Activated CD4-positive, alpha-beta T cell treated with anti-CD3 and anti-CD28 coated beads, Interleukin-2, amount 10 ng/mL, durations not matched to agents 24 days and 14 days (primary cell): ENCODE data around the gene CHCHD6. TPM values are rescaled to one million over a fixed set of nuclear protein-coding genes. Genes with fewer than 3 reads are reported as not detected.

Source experiments
- DNase-seq: peaks from one replicate; pipeline ENCODE4 v3.0.0; 2022
- H3K27ac Mint-ChIP-seq: one replicate; pipeline ENCODE4 v1.8.0; 2022; ENCODE audit warnings: mild to moderate bottlenecking, mixed read lengths
- H3K27me3 Mint-ChIP-seq: one replicate; pipeline ENCODE4 v1.8.0; 2022; ENCODE audit warnings: mixed read lengths
- H3K36me3 Mint-ChIP-seq: one replicate; pipeline ENCODE4 v1.8.0; 2022; ENCODE audit warnings: low read depth, mild to moderate bottlenecking, mixed read lengths
- H3K4me1 Mint-ChIP-seq: one replicate; pipeline ENCODE4 v1.8.0; 2021; ENCODE audit warnings: mixed read lengths
- H3K4me3 Mint-ChIP-seq: one replicate; pipeline ENCODE4 v1.8.0; 2022; ENCODE audit warnings: mild to moderate bottlenecking, moderate library complexity, mixed read lengths
- H3K9me3 Mint-ChIP-seq: one replicate; pipeline ENCODE4 v1.8.0; 2021; ENCODE audit warnings: mixed read lengths
- intact Hi-C: fragments of 100-400 bp; cut with micrococcal nuclease; formaldehyde crosslinking; loops from one replicate; pipeline ENCODE4 v1.15.1; 2023
- total RNA-seq: library from RNA; stranded (reverse); gene quantifications from 2 replicates; pipeline ENCODE4 v1.2.3, GENCODE V29; 2022

Gene CHCHD6
- total RNA-seq, 1 donor from 2014 or later = 18.5 TPM

DNA sequence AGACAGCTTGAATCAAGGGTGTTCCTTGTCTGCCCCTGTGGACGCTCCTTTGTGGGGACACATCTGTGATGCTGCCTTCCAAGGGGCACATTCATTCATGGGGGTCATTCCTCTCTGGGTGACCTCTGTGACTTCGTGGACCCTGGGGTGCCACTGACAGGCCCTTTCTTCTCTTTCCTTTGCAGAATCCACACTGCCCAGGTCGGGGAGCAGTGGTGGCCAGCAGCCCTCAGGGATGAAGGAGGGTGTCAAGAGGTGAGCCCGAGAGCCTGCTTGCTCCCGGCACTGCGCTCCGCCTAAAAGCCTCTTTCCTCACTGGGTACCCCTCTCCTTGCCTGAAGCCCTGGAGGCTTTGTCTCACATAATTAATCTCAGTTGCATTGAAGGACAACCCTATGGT is 26.3 kb downstream of the CHCHD6 start:
- peaks cover 2% of the 10 kb centered on the region for H3K36me3 Mint-ChIP-seq
- H3K4me3 Mint-ChIP-seq = no peak overlapping the region
- no peaks in the 10 kb centered on the region for H3K9me3 Mint-ChIP-seq
- peaks cover 5% of the 10 kb centered on the region for H3K4me1 Mint-ChIP-seq
- DNase-seq = no peak
- intact Hi-C loops = no loop called here
- no peaks in the 10 kb centered on the region for H3K27me3 Mint-ChIP-seq
- H3K27ac Mint-ChIP-seq = no peak overlapping the region

DNA sequence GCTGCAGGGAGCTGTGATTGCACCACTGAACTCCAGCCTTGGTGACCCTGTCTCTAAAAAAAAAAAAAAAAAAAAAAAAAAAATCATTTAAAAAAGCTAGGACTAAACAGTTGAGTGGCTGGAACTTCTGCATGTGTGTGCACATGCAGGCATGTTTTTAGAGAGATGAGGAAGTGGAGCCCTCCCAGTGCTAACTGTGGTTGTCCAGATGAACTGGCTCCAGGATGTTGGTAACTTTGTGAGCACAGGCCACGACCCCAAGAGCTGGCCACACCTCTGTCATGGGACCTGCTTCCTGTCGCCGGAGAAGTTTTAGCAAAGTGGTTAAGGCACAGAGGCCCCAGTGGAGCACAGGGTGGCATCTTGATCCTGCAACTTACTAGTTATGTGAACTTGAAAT is 27.0 kb downstream of the CHCHD6 start:
- no peaks in the 10 kb centered on the region for H3K27me3 Mint-ChIP-seq
- no peak overlapping the region for H3K27ac Mint-ChIP-seq
- H3K4me3 Mint-ChIP-seq = no peak overlapping the region
- intact Hi-C loops = no loop called here
- DNase-seq = no peak
- peaks cover 5% of the 10 kb centered on the region for H3K4me1 Mint-ChIP-seq
- H3K36me3 Mint-ChIP-seq = peaks cover 3% of the 10 kb centered on the region
- no peaks in the 10 kb centered on the region for H3K9me3 Mint-ChIP-seq

DNA sequence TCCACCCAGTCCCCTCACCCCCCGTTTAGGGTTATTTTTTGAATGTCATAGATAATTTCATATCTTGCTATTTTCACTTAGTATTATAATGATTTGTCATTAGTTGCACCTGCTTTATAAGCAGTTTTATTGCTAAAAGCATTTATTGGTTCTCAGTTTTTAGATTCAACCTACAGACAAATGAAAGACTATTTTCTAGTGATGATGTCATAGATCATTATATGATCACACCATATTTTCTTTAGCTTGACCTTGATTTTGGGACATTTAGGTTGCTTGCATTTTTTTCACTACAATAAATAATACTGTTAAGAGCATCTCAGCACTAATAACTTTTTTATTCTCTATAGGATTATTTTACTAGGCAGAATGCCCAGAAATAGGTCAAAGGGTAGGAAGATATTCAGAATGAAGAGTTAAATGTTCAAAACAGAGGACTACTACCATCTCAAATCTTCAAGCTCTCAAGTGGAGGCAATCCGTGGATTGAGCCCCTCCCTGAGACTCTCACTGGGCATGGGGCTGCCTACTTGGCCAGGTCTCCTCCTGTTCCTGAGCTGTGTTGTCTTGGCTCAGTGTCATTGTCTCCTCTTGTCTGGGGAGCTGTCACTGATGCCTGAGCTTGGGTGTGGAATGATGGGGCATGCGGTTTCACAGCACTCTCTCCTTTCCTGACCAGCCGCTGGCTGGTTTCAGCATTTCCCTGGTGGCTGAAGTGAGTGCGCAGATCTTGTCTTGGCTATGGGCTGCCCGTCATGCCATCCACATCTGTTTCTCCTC is 28.4 kb downstream of the CHCHD6 start:
- no peak overlapping the region for H3K27ac Mint-ChIP-seq
- intact Hi-C loops = no loop called here
- no peaks in the 10 kb centered on the region for H3K9me3 Mint-ChIP-seq
- H3K4me1 Mint-ChIP-seq = peaks cover 5% of the 10 kb centered on the region
- no peak overlapping the region for H3K4me3 Mint-ChIP-seq
- H3K36me3 Mint-ChIP-seq = peaks cover 7% of the 10 kb centered on the region
- H3K27me3 Mint-ChIP-seq = no peaks in the 10 kb centered on the region
- DNase-seq = no peak

DNA sequence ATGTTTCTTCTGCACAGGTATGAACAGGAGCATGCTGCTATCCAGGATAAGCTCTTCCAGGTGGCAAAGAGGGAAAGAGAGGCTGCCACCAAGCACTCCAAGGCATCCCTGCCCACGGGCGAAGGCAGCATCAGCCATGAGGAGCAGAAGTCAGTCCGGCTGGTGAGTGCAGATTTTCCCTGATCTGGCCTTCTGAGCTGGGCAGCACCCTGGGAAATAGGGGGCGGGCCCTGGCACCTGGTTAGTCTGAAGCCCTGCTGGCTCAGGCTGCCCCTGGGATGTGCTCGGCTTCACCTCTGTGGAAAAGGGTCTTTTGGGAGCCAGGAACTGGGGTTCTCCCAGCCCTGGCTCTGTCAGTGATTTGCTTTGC is 29.0 kb downstream of the CHCHD6 start:
- Mint-ChIP-seq H3K36me3 (peaks cover 7% of the 10 kb centered on the region), H3K27me3 (no peaks in the 10 kb centered on the region), H3K4me1 (peaks cover 5% of the 10 kb centered on the region), H3K27ac (no peak overlapping the region), H3K4me3 (no peak overlapping the region), H3K9me3 (no peaks in the 10 kb centered on the region)
- no peak for DNase-seq
- intact Hi-C loops = no loop called here

DNA sequence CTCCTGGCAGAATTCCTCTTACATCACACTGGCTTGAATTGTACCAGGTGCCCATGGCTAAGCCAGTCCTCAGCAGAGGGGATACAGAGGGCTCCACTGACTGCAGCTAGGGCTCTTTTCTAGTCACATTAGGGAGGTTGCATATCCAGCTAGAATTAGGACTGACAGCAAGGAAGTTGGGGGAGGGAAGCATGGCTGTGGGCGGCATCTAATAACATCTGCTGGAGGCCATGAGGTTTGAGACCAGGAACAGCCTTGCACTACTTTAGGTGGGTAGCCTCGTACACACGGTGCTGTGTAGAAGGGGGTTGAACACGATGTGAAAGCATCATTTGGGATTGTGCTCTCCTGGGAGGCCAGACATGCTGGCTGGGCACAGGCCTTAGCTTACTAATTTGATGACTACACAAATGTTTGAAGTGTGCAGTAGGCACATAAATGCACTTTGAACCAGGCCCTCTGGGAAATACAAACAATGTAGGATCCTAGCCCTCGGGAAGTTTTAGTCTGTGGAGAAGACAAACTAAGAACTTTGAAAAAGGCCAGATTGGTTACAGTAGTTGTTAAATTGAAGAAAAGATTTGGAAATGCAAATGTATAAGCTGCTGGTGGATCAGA is 30.2 kb downstream of the CHCHD6 start:
- no peak overlapping the region for H3K27ac Mint-ChIP-seq
- peaks cover 5% of the 10 kb centered on the region for H3K4me1 Mint-ChIP-seq
- no peaks in the 10 kb centered on the region for H3K27me3 Mint-ChIP-seq
- no peak for DNase-seq
- no peak overlapping the region for H3K4me3 Mint-ChIP-seq
- H3K9me3 Mint-ChIP-seq = peaks cover 3% of the 10 kb centered on the region
- peaks cover 10% of the 10 kb centered on the region for H3K36me3 Mint-ChIP-seq
- intact Hi-C loops = no loop called here

DNA sequence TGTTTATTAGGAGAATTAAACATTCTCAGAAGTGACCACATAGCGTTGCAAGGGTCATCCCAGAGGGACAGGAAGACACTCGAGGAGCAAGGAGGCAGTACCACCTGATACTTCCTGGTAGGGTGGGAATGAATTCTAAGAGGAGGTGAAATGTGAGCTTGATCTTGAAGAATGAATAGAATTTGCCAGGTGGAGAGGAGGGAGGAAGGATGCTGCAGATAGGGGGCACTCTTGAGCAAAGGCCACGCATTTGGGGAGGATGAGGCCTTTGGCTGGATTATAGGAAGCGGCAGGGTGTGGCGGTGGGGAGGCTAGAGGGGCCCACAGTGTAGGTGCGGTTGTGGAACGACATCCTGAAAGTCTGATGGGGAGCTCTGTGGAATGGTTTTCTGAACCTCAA is 33.5 kb downstream of the CHCHD6 start:
- Mint-ChIP-seq H3K4me3 (no peak overlapping the region), H3K9me3 (peaks cover 3% of the 10 kb centered on the region), H3K27ac (no peak overlapping the region), H3K36me3 (peaks cover 10% of the 10 kb centered on the region), H3K27me3 (no peaks in the 10 kb centered on the region), H3K4me1 (no peaks in the 10 kb centered on the region)
- intact Hi-C loops = no loop called here
- no peak for DNase-seq

DNA sequence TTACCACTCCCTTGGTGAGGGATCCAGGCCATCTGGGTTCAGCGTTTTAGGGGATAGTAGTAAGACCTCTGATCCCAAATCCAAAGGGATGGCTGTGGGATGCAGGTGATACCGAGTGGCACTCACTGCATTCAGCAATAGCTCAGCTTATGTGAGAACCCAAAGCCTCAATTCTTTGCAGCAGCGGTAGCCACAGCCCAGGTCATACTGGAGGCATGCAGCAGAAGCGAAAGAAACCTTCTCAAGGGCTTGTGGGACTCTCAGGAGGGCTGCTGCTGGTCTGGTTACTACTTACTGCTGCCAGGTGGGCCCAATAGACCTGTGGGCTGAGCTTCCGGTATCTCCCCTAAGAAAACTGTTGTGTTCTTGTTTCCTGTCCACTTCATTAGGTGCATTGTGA is 38.0 kb downstream of the CHCHD6 start:
- peaks cover 2% of the 10 kb centered on the region for H3K36me3 Mint-ChIP-seq
- intact Hi-C loops = no loop called here

DNA sequence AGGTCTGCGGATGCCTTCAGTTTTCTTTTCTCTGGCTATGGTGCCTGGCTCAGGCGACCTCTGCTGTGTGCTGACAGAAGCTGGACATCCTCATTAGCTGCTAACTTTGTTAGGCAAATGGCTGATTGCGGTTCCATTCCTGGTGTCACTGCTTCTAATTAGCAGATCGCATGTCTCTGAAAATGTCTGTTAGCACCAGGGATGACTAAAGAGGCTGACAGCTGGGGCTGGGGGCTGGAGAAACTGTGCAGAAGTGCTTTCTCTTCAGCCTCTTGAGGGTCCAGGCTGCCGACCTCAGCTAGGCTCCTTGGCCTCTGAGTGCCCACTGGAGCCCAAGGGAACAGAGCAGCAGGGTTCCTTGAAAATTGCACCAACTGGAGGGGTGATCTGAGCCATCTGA is 39.3 kb downstream of the CHCHD6 start:
- peaks cover 2% of the 10 kb centered on the region for H3K9me3 Mint-ChIP-seq
- no peaks in the 10 kb centered on the region for H3K27me3 Mint-ChIP-seq
- no peak overlapping the region for H3K27ac Mint-ChIP-seq
- H3K4me1 Mint-ChIP-seq = no peaks in the 10 kb centered on the region
- H3K4me3 Mint-ChIP-seq = no peak overlapping the region
- no peak for DNase-seq
- peaks cover 2% of the 10 kb centered on the region for H3K36me3 Mint-ChIP-seq
- intact Hi-C loops = no loop called here

More for the DNA sequence above, 38.0 kb downstream of the CHCHD6 start:
- DNase-seq = no peak
- no peaks in the 10 kb centered on the region for H3K4me1 Mint-ChIP-seq
- H3K27me3 Mint-ChIP-seq = no peaks in the 10 kb centered on the region
- H3K27ac Mint-ChIP-seq = no peak overlapping the region
- no peak overlapping the region for H3K4me3 Mint-ChIP-seq
- peaks cover 3% of the 10 kb centered on the region for H3K9me3 Mint-ChIP-seq

DNA sequence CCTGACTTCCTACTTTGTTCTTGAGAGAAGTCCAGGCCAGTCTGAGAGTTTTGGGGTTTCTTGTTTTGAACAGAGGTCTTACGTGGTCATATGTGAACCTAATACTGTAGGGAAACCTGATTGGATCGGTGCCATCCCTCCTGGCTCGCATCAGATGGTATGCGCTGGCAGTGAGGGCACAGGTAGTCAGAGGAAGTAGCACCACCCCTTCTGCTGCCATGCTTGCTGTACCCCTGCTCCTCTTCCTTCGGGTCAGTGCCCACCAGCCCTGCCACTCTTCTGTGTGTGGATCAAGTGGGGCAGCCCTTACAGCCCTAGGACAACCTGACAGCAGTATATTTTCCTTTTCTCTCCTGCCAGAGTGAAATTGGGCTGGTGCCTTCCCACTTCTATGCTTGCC is 39.7 kb downstream of the CHCHD6 start:
- Mint-ChIP-seq H3K27me3 (no peaks in the 10 kb centered on the region), H3K36me3 (peaks cover 2% of the 10 kb centered on the region), H3K4me3 (no peak overlapping the region), H3K27ac (no peak overlapping the region), H3K4me1 (peaks cover 2% of the 10 kb centered on the region), H3K9me3 (no peaks in the 10 kb centered on the region)
- intact Hi-C loops = no loop called here
- no peak for DNase-seq

DNA sequence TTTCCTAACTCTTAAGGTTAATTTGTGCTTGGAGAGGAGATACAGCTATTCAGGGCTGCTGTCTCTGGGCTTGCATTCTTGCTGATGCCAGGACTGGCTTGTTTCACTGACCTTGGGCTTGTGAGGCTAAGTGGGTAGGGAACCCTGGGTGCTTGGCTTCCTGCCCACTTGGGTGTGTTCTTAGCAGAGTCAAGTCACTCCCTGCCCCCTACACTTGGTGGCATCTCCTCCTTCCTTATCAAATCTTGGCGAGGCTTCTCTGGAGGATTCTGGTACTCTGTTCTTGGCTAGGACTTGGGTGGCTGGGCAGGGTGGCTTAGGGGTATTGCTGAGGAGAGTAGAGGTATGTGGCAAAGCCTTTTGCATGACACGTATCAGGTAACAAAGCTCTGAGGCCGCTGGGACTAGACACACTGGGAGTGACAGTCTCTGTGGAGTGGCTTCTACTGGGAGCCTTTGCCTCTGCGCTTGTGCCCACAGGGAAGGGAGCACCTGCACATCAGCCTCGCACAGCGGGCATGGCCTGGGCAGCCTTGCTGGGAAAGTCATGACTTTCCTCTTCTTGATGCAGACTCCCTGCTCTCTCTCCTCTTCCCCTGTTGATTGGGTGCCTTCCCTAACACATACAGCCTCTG is 41.8 kb downstream of the CHCHD6 start:
- Mint-ChIP-seq H3K4me1 (peaks cover 6% of the 10 kb centered on the region), H3K27ac (no peak overlapping the region), H3K9me3 (no peaks in the 10 kb centered on the region), H3K4me3 (no peak overlapping the region), H3K27me3 (no peaks in the 10 kb centered on the region), H3K36me3 (no peaks in the 10 kb centered on the region)
- intact Hi-C loops = no loop called here
- no peak for DNase-seq

DNA sequence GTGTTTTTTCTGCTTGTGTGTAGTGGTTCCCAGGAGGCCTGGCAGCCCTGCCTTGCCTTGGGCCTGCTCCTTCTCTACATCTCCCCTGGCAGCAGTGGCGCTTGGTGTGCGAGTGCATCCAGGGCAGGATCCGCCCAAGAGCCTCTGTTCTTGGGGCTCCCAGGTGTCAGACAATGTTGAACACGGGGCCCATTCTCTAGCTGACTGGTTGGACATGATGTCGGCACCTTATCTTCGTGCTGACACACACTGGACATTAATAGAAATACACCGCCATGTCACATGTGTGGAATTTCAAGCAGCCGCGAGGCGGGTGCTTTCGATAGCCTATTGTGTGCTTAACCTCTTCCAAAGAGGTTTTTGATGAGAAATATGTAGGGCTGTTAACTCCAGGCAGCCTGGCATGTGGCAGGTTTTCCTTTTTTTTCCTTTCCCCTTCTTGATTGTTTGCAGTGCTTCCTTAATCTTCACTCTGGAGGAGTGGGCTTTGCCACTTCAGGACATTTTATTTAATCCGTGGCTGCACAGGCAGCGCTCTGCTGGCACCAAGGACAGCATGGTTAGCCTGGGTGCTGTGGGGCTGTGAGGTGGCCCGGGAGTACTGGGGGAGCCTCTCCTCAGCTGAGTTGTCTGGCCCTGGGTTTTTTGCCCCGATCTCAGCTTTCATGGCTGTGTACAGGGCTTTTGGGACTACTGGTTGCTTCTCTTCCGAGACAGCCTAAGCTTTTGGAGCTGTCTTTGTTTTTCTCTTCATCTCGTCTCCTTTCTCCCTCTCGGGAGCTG is 42.5 kb downstream of the CHCHD6 start:
- H3K4me1 Mint-ChIP-seq = peaks cover 6% of the 10 kb centered on the region
- no peak overlapping the region for H3K27ac Mint-ChIP-seq
- H3K9me3 Mint-ChIP-seq = no peaks in the 10 kb centered on the region
- H3K36me3 Mint-ChIP-seq = no peaks in the 10 kb centered on the region
- H3K27me3 Mint-ChIP-seq = no peaks in the 10 kb centered on the region
- no peak overlapping the region for H3K4me3 Mint-ChIP-seq
- DNase-seq = no peak
- intact Hi-C loops = no loop called here

DNA sequence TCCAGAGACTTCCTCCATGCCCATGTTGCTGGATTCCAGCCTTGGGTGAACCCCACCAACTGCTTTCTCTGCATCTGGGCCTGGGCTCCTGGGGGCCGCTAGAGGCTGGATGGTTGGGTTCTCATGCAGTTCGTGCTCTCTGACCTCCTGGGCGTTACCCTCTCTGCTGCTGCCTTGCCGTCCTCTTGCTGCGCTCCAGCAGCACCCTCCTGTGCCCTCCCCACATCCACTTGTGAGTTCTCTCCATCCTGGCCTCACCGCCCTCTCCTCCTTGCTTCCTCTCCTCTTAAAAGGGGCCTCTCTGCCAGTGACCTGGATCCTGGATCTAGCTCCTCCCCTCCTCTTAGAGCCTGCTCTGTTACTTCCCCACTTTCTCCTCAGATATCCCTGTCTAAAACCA is 43.7 kb downstream of the CHCHD6 start:
- H3K27me3 Mint-ChIP-seq = no peaks in the 10 kb centered on the region
- intact Hi-C loops = no loop called here
- peaks cover 6% of the 10 kb centered on the region for H3K4me1 Mint-ChIP-seq
- H3K4me3 Mint-ChIP-seq = no peak overlapping the region
- H3K36me3 Mint-ChIP-seq = no peaks in the 10 kb centered on the region
- no peak for DNase-seq
- no peak overlapping the region for H3K27ac Mint-ChIP-seq
- no peaks in the 10 kb centered on the region for H3K9me3 Mint-ChIP-seq

DNA sequence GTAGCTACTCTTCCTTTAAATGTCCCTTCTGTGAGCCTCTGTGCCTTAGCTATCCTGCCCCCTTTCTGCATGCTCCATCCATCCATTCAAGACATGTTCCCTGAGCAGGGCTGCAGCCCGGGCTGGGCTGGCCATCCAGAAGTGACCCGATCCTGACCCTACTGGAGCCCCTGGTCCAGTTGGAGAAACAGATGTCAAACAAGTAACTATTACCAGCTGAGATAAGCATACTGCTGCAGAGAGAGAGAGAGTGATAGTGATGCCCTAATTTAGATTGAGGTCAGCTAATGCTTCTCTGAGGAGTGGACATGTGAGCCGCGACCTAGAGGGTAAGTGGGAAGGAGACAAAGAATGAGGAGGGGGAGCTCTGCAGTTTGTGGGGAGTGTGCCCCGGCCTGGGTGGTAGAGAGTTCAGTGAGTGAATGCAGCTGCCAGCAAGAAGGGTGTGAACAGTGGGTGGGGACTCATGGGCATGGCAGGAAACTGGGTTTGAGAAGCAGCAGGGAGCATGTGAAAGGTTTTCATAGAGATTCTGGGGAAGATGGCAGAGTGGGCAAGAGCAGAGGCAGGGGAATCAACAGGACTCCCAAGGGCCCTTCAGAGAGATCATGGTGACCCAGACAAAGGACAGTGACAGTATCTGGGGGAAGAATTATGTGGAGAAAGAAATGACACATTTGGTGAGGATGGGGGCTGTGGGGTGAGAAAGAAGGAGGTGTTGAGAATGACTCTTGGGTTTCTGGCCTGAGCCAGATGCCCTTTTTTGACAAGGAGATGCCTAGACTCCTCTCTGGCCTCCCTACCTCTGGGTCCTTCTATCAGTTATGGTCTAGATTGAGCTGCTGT is 44.9 kb downstream of the CHCHD6 start:
- Mint-ChIP-seq H3K9me3 (no peaks in the 10 kb centered on the region), H3K27ac (peak overlapping the region; percentile 19)

More for the DNA sequence above, 44.9 kb downstream of the CHCHD6 start:
- intact Hi-C loops = no loop called here
- peaks cover 6% of the 10 kb centered on the region for H3K4me1 Mint-ChIP-seq
- H3K36me3 Mint-ChIP-seq = no peaks in the 10 kb centered on the region
- H3K4me3 Mint-ChIP-seq = no peak overlapping the region
- no peak for DNase-seq
- no peaks in the 10 kb centered on the region for H3K27me3 Mint-ChIP-seq
